Measurements from ENCODE around the gene IRF3. TPM values are rescaled to one million over a fixed set of nuclear protein-coding genes. Genes with fewer than 3 reads are reported as not detected.

IRF3 gene
- total RNA-seq, 1 experiment from 2014 or later = 81.7 TPM

DNA sequence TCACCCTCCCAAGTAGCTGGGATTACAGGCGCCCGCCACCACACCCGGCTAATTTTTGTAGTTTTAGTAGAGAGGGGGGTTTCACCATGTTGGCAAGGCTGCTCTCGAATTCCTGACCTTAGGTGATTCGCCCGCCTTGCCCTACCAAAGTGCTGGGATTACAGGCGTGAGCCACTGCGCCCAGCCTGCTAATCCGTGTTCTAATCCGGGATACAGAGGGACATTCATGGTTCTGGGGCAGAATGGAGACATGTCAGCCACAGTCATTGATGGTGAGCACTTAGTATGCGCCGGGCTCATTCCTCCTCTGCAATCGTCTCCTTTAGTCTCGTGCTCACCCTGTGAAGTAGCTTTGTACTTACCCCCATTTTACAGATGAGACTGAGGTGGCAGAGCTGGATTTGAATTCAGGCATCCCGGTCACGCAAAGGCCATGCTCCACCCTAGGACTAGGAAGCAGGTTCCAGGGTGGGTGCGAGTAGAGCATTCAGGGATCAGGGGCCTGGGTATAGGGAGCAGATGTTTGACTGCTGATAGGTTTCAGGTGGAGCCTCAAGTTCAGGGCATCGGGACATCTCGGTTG, 34.0 kb downstream of the IRF3 start:
- Histone ChIP-seq H3K9me3 (ENCODE audit: low read depth, low read length, poor library complexity, severe bottlenecking) (no peaks in the 10 kb centered on the region), H3K27ac (ENCODE audit: low read depth, low read length, poor library complexity, severe bottlenecking) (no peak overlapping the region), H3K27me3 (replicated peaks; ENCODE audit: insufficient read depth, low read depth, low read length, poor library complexity) (no peaks in the 10 kb centered on the region), H3K36me3 (ENCODE audit: insufficient read depth, low read length, poor library complexity, severe bottlenecking) (peaks cover 5% of the 10 kb centered on the region), H3K4me1 (ENCODE audit: insufficient read depth, low read length, poor library complexity, severe bottlenecking) (peaks cover 9% of the 10 kb centered on the region), H3K4me3 (ENCODE audit: low read depth, low read length, poor library complexity, severe bottlenecking) (no peak overlapping the region)
- BruUV-seq (replicated peaks) = TSS peak; percentile 20
- no peak for DNase-seq (ENCODE audit: low spot score)
- TF ChIP-seq CTCF (conservative IDR thresholded peaks at IDR 0.05; ENCODE audit: low read depth, low read length) = no peak
- no peak for TF ChIP-seq EZH2 (IDR thresholded peaks at IDR 0.05; ENCODE audit: borderline replicate concordance, low read depth, low read length, poor library complexity, severe bottlenecking)
- intact Hi-C loops (cut with micrococcal nuclease; ENCODE audit: unreplicated experiment) = no loop called here
- POLR2A ChIA-PET (ENCODE audit: low non-redundant PET) = interaction anchor here (0.6 kb wide), 1 partner anchor 23 kb away, joined by 3 read pairs; no protein-coding TSS in a partner anchor
- CTCF ChIA-PET = no interaction called here

DNA sequence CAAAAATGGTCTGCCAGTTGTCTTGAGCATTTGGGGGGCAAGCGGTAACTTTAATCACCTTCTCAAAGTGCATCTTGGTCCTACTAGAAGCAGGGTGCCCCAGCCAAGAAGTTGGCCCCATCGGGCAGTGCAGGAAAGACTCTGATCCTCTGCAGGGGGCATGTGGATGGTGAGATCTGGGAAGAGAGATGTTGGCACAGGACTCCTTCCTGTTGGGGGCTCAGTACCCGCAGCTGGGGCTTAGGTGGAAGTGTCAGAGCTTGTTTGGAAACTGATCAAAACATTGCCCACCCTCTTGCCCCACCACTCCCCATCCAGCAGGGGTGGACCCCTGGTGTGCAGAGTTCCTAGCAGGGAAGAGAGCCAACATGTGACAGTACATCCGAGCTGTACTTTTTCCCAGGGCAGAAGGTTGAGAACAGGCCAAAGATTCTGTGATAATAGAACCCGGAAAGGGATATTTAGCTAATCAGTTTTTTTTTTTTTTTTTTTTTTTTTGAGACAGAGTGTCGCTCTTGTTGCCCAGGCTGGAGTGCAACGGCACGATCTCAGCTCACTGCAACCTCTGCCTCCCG, 34.6 kb downstream of the IRF3 start:
- intact Hi-C loops (cut with micrococcal nuclease; ENCODE audit: unreplicated experiment) = no loop called here
- CTCF ChIA-PET = no interaction called here
- TF ChIP-seq CTCF (conservative IDR thresholded peaks at IDR 0.05; ENCODE audit: low read depth, low read length) = no peak
- TF ChIP-seq EZH2 (IDR thresholded peaks at IDR 0.05; ENCODE audit: borderline replicate concordance, low read depth, low read length, poor library complexity, severe bottlenecking) = no peak
- H3K27me3 ChIP-seq (replicated peaks; ENCODE audit: insufficient read depth, low read depth, low read length, poor library complexity) = no peaks in the 10 kb centered on the region
- peak overlapping the region; percentile 18 for H3K27ac ChIP-seq (ENCODE audit: low read depth, low read length, poor library complexity, severe bottlenecking)
- no peak overlapping the region for H3K4me3 ChIP-seq (ENCODE audit: low read depth, low read length, poor library complexity, severe bottlenecking)
- POLR2A ChIA-PET (ENCODE audit: low non-redundant PET) = interaction anchor here (0.6 kb wide), 2 partner anchors 22 to 154 kb away, joined by 3 to 5 read pairs; no protein-coding TSS in a partner anchor
- no peaks in the 10 kb centered on the region for H3K9me3 ChIP-seq (ENCODE audit: low read depth, low read length, poor library complexity, severe bottlenecking)
- H3K36me3 ChIP-seq (ENCODE audit: insufficient read depth, low read length, poor library complexity, severe bottlenecking) = peaks cover 11% of the 10 kb centered on the region
- no TSS peak for BruUV-seq (replicated peaks)
- peak; percentile 38 for DNase-seq (ENCODE audit: low spot score)
- peaks cover 9% of the 10 kb centered on the region for H3K4me1 ChIP-seq (ENCODE audit: insufficient read depth, low read length, poor library complexity, severe bottlenecking)

DNA sequence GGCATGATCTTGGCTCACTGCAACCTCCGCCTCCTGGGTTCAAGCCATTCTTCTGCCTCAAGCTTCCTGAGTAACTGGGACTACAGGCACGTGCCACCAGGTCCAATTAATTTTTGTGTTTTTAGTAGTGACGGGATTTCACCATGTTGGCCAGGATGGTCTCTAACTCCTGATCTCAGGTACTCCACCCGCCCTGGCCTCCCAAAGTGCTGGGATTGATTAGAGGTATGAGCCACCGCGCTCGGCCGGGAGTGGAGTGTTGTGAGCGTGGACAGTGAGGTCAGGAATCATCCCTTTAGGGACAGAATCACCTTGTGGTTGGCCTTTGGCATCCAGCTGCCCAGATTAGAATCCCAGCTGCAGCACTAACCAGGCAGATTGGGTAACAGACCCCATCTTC, 36.0 kb downstream of the IRF3 start:
- POLR2A ChIA-PET (ENCODE audit: low non-redundant PET) = no interaction called here
- Histone ChIP-seq H3K4me1 (ENCODE audit: insufficient read depth, low read length, poor library complexity, severe bottlenecking) (peaks cover 9% of the 10 kb centered on the region), H3K27ac (ENCODE audit: low read depth, low read length, poor library complexity, severe bottlenecking) (no peak overlapping the region), H3K9me3 (ENCODE audit: low read depth, low read length, poor library complexity, severe bottlenecking) (no peaks in the 10 kb centered on the region), H3K27me3 (replicated peaks; ENCODE audit: insufficient read depth, low read depth, low read length, poor library complexity) (no peaks in the 10 kb centered on the region), H3K36me3 (ENCODE audit: insufficient read depth, low read length, poor library complexity, severe bottlenecking) (peaks cover 24% of the 10 kb centered on the region), H3K4me3 (ENCODE audit: low read depth, low read length, poor library complexity, severe bottlenecking) (no peak overlapping the region)
- no peak for DNase-seq (ENCODE audit: low spot score)
- no TSS peak for BruUV-seq (replicated peaks)
- CTCF ChIA-PET = no interaction called here
- TF ChIP-seq EZH2 (IDR thresholded peaks at IDR 0.05; ENCODE audit: borderline replicate concordance, low read depth, low read length, poor library complexity, severe bottlenecking) = no peak
- intact Hi-C loops (cut with micrococcal nuclease; ENCODE audit: unreplicated experiment) = no loop called here

- no peak for DNase-seq (ENCODE audit: low spot score)
- POLR2A ChIA-PET (ENCODE audit: low non-redundant PET) = no interaction called here
- Histone ChIP-seq H3K4me1 (ENCODE audit: insufficient read depth, low read length, poor library complexity, severe bottlenecking) (peaks cover 8% of the 10 kb centered on the region), H3K27me3 (replicated peaks; ENCODE audit: insufficient read depth, low read depth, low read length, poor library complexity) (no peaks in the 10 kb centered on the region), H3K9me3 (ENCODE audit: low read depth, low read length, poor library complexity, severe bottlenecking) (no peaks in the 10 kb centered on the region), H3K4me3 (ENCODE audit: low read depth, low read length, poor library complexity, severe bottlenecking) (no peak overlapping the region), H3K36me3 (ENCODE audit: insufficient read depth, low read length, poor library complexity, severe bottlenecking) (peaks cover 31% of the 10 kb centered on the region), H3K27ac (ENCODE audit: low read depth, low read length, poor library complexity, severe bottlenecking) (no peak overlapping the region)
- no TSS peak for BruUV-seq (replicated peaks)
- CTCF ChIA-PET = no interaction called here
- no peak for TF ChIP-seq CTCF (conservative IDR thresholded peaks at IDR 0.05; ENCODE audit: low read depth, low read length)
- no peak for TF ChIP-seq EZH2 (IDR thresholded peaks at IDR 0.05; ENCODE audit: borderline replicate concordance, low read depth, low read length, poor library complexity, severe bottlenecking)
- intact Hi-C loops (cut with micrococcal nuclease; ENCODE audit: unreplicated experiment) = no loop called here
Observed at GRCh38 chr19:49626226-49626625, 39.4 kb downstream of the IRF3 start.

Data from A673 (cell line).